NCI-H1436 (cell line): ENCODE data around the gene PERM1.

Experiments
- DNase-seq: peaks from one replicate; lab custom pipeline; 2025; lab: John Stamatoyannopoulos, UW

Gene PERM1

GRCh38 chr1:945688-946556 lies 36.0 kb downstream of the PERM1 start:
- no peak for DNase-seq

GRCh38 chr1:944341-945325 lies 37.3 kb downstream of the PERM1 start:
- DNase-seq: no peak

- DNase-seq: no peak
These were observed 38.1 kb downstream of the PERM1 start for GRCh38 chr1:943545-944340.

- no peak for DNase-seq
These were observed 38.9 kb downstream of the PERM1 start for GRCh38 chr1:942864-943533.

GRCh38 chr1:942411-942821 lies 39.5 kb downstream of the PERM1 start:
- no peak for DNase-seq

- DNase-seq: peak; percentile 45
These were observed 40.1 kb downstream of the PERM1 start for GRCh38 chr1:941588-942383.

GRCh38 chr1:941015-941587 lies 40.8 kb downstream of the PERM1 start:
- no peak for DNase-seq

GRCh38 chr1:940107-941014 lies 41.5 kb downstream of the PERM1 start:
- peak; percentile 47 for DNase-seq

- DNase-seq: no peak
These were observed 42.3 kb downstream of the PERM1 start for GRCh38 chr1:939511-940106.

GRCh38 chr1:938711-939489 lies 43.0 kb downstream of the PERM1 start:
- DNase-seq: no peak

- no peak for DNase-seq
These were observed 43.7 kb downstream of the PERM1 start for GRCh38 chr1:938088-938683.

GRCh38 chr1:937521-937920 lies 44.4 kb downstream of the PERM1 start:
- DNase-seq: no peak

- DNase-seq: no peak
These were observed 45.3 kb downstream of the PERM1 start for GRCh38 chr1:936348-937264.

GRCh38 chr1:935751-936231 lies 46.1 kb downstream of the PERM1 start:
- DNase-seq: peak; percentile 75

- no peak for DNase-seq
These were observed 46.7 kb downstream of the PERM1 start for GRCh38 chr1:934991-935750.

- DNase-seq: no peak
These were observed 48.3 kb downstream of the PERM1 start for GRCh38 chr1:933603-933940.
